Esophagus muscularis mucosa (tissue), 4 donors: ENCODE results near the gene INPP4B. TPM values are rescaled to one million over a fixed set of nuclear protein-coding genes. Genes with fewer than 3 reads are reported as not detected.

ENCODE experiments used
- DNase-seq: peaks from one replicate; pipeline ENCODE4 v3.0.0-alpha.2; 2017; ENCODE audit errors: extremely low spot score
- H3K27ac ChIP-seq, 4 donors: fragments of 200-600 bp; sonication (generic); replicated peaks in 1 of 4; 1 replicate in 3 of 4; 2 replicates in 1 of 4; pipeline ENCODE4 v1.5.1; 2016 to 2019; ENCODE audit warnings: mild to moderate bottlenecking in 1 of 4
- H3K27me3 ChIP-seq, 4 donors: fragments of 200-600 bp; sonication (generic); one replicate each; pipeline versions ENCODE4 v1.5.1 to v1.6.0; 2016 to 2019
- H3K36me3 ChIP-seq, 4 donors: fragments of 200-600 bp; sonication (generic); one replicate each; pipeline ENCODE4 v1.5.1; 2016 to 2019
- H3K4me1 ChIP-seq, 4 donors: fragments of 200-600 bp; sonication (generic); one replicate each; pipeline ENCODE4 v1.5.1; 2016 to 2019
- H3K4me3 ChIP-seq, 4 donors: fragments of 200-600 bp; sonication (generic); 1 replicate in 2 of 4; 2 replicates in 2 of 4; pipeline ENCODE4 v1.5.1; 2016 to 2019; ENCODE audit warnings: mild to moderate bottlenecking in 4 of 4, moderate library complexity in 1 of 4
- H3K9me3 ChIP-seq, 4 donors: fragments of 200-600 bp; sonication (generic); 1 replicate in 3 of 4; 2 replicates in 1 of 4; pipeline ENCODE4 v1.5.1; 2016 to 2019
- EP300 ChIP-seq: sonication (generic); formaldehyde crosslinking; IDR thresholded peaks from one replicate; pipeline ENCODE4 v1.6.1; 2017; ENCODE audit warnings: antibody characterized with exemption
- POLR2A ChIP-seq: fragments of 450-650 bp; IDR thresholded peaks from one replicate; pipeline ENCODE4 v1.6.1; 2017; ENCODE audit warnings: antibody characterized with exemption, moderate library complexity, mild to moderate bottlenecking, low read depth
- POLR2AphosphoS5 ChIP-seq, 2 donors: sonication (generic); formaldehyde crosslinking; IDR thresholded peaks; one replicate each; pipeline ENCODE4 v1.6.1; 2017; ENCODE audit warnings: antibody characterized with exemption in 2 of 2
- WGBS: methylation state at CpG from one replicate; pipeline ENCODE4 v1.1.5; 2018; 5-methylcytosine and 5-hydroxymethylcytosine counted together
- intact Hi-C: fragments of 100-400 bp; cut with DNase I; formaldehyde crosslinking; loops from one replicate; pipeline ENCODE4 v1.15.1; 2023
- total RNA-seq, 4 donors: library from RNA; depleted of rRNA; stranded (reverse); fragments of >200 nt; gene quantifications; one replicate each; pipeline versions ENCODE4 v1.1.0 to v1.2.1, GENCODE V29; 2016
- TF ChIP-seq, protein P1 (sequence below), 3 experiments: fragments of 200-600 bp in 2 of 3; fragments of 450-650 bp in 1 of 3; sonication (generic) in 2 of 3; IDR thresholded peaks; one replicate each; pipeline ENCODE4 v1.5.1; 2017 to 2019; ENCODE audit warnings: antibody characterized with exemption in 3 of 3, mild to moderate bottlenecking in 2 of 3, moderate library complexity in 1 of 3

INPP4B gene
- total RNA-seq, 4 donors from 2014 or later, result 12.7 to 23.4 (median 15.9) TPM

DNA sequence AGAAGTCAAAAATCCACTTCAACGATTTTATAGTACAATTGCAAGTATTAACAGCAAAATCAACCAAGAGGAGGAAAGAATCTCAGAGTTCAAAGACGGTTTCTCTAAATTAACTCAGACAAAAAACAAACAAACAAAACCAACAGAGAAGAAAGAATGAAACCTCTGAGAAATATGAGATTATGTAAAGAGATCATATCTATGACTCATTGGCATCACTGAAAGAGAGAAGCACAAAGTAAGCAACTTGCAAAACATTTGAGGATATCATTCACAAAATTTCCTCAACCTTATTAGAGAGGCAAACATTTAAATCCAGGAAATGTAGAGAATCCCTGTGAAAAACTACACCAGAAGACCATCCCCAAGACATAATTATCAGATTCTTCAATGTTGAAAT, 370.4 kb downstream of the INPP4B start:
- H3K9me3 ChIP-seq, result no peaks in the 10 kb centered on the region
- no peak overlapping the region for H3K27ac ChIP-seq
- 83% methylated on average over 2 of the region's 2 CpGs for WGBS
- H3K4me3 ChIP-seq, result no peak overlapping the region
- no peak for DNase-seq
- peaks cover 0 to 3% (median 0%) of the 10 kb centered on the region in 4 donors for H3K4me1 ChIP-seq
- intact Hi-C loops, result no loop called here
- TF ChIP-seq EP300 (no peak), POLR2A (no peak), POLR2AphosphoS5 (IDR thresholded peaks at IDR 0.05) (no peak)
- TF ChIP-seq, protein P1, sequence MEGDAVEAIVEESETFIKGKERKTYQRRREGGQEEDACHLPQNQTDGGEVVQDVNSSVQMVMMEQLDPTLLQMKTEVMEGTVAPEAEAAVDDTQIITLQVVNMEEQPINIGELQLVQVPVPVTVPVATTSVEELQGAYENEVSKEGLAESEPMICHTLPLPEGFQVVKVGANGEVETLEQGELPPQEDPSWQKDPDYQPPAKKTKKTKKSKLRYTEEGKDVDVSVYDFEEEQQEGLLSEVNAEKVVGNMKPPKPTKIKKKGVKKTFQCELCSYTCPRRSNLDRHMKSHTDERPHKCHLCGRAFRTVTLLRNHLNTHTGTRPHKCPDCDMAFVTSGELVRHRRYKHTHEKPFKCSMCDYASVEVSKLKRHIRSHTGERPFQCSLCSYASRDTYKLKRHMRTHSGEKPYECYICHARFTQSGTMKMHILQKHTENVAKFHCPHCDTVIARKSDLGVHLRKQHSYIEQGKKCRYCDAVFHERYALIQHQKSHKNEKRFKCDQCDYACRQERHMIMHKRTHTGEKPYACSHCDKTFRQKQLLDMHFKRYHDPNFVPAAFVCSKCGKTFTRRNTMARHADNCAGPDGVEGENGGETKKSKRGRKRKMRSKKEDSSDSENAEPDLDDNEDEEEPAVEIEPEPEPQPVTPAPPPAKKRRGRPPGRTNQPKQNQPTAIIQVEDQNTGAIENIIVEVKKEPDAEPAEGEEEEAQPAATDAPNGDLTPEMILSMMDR (IDR thresholded peaks at IDR 0.05), result no peak
- H3K27me3 ChIP-seq, result no peaks in the 10 kb centered on the region
- no peaks in the 10 kb centered on the region for H3K36me3 ChIP-seq

DNA sequence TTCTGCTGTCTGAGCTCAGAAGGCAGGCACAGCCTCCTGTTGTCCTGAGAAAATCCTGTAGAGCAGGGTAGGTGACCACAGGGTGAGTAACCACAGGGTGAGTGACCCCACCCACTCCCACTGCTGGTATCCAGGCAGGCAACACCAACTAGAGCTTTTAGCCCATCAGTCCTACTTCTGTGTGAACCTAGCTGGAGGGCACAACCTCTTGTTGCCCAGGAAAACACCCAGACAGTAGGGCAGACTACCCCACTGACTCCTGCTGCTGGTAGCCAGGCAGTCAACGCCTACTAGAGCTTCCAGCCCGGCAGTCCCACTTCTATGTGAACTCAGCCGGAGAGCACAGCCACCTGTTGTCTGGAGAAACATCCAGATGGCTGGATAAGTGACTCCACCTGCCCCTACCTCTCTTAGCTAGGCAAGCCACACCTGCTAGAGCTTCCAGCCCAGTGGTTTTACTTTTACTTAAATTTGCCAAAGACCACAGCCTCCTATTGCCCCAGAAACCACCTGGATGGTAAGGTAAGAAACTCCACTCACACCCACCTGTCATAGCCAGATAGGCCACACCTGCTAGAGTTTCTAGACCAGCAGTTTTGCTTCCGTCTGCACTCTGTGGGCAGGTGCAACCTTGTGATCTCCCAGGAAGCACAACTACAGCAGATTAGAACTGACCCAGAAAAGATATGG, 371.6 kb downstream of the INPP4B start:
- H3K4me1 ChIP-seq, result peaks cover 0 to 3% (median 0%) of the 10 kb centered on the region in 4 donors
- 100% methylated on average over 4 of the region's 4 CpGs for WGBS
- intact Hi-C loops, result no loop called here
- no peaks in the 10 kb centered on the region for H3K27me3 ChIP-seq
- no peaks in the 10 kb centered on the region for H3K9me3 ChIP-seq
- no peak for DNase-seq
- no peak overlapping the region for H3K4me3 ChIP-seq
- no peaks in the 10 kb centered on the region for H3K36me3 ChIP-seq
- TF ChIP-seq, protein P1 (IDR thresholded peaks at IDR 0.05), result no peak
- TF ChIP-seq POLR2AphosphoS5 (IDR thresholded peaks at IDR 0.05) (no peak), POLR2A (no peak), EP300 (no peak)
- H3K27ac ChIP-seq, result no peak overlapping the region

DNA sequence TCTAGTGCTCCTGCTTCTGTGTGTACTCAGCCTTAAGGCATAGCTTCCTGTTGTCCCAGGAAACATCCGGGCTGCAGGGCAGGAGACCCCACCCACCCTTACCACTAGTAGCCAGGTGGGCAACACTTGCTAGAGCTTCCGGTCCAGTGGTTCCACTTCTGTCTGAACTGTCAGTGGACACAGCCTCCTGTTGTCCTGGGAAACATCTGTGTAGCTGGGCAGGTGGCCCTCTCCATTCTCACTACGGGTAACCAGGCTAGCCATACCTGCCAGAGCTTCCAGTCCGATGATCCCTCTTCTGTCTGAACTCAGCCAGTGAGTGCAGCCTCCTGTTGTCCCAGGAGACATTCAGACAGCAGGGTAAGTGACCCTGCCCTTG, 372.2 kb downstream of the INPP4B start:
- Histone ChIP-seq H3K4me1 (peaks cover 0 to 3% (median 0%) of the 10 kb centered on the region in 4 donors), H3K27ac (no peak overlapping the region)

DNA sequence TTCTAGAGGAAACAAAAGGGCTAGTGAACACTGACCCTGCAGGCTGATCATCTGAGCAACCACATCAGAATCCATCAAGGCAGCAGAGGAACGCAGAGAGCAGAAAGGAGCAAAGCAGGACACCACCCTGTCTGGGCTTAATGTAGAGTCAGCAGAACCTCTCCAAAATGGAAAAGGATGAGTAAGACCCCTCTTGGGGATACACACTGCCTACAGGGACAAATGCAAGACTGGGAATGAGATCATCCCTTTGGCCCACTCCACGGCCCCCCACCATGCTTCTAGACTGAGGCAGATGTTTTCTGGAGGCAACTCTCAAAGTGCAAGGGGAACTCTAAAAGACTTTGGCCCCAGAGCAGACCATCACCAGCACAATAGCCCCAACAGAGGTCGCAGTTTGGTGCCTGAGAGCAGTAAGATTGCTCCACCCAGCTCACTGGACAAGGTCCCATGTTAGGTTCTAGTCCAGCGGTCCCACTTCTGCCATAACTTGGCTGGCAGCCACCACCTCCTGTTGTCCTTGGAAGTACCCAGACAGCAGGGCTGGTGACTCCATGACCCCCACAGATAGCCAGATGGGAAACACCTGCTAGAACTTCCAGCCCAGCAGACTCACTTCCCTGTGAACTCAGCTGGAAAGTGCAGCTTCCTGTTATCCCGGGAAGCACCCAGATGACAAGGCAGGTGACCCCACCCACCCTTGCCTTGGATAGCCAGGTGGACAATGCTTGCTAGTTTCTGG, 372.7 kb downstream of the INPP4B start:
- Histone ChIP-seq H3K36me3 (no peaks in the 10 kb centered on the region), H3K27me3 (no peaks in the 10 kb centered on the region), H3K27ac (no peak overlapping the region), H3K4me1 (peaks cover 0 to 3% (median 0%) of the 10 kb centered on the region in 4 donors), H3K9me3 (no peaks in the 10 kb centered on the region), H3K4me3 (no peak overlapping the region)
- intact Hi-C loops, result no loop called here
- TF ChIP-seq POLR2A, result no peak
- no peak for TF ChIP-seq EP300
- TF ChIP-seq POLR2AphosphoS5 (IDR thresholded peaks at IDR 0.05), result no peak
- TF ChIP-seq, protein P1 (IDR thresholded peaks at IDR 0.05), result no peak
- no peak for DNase-seq
- WGBS, result 95% methylated on average over 5 of the region's 5 CpGs

More for the DNA sequence above, 372.2 kb downstream of the INPP4B start:
- Histone ChIP-seq H3K36me3 (no peaks in the 10 kb centered on the region), H3K27me3 (no peaks in the 10 kb centered on the region), H3K9me3 (no peaks in the 10 kb centered on the region), H3K4me3 (no peak overlapping the region)
- no peak for DNase-seq
- intact Hi-C loops, result no loop called here
- WGBS, result 87% methylated on average over 3 of the region's 4 CpGs
- no peak for TF ChIP-seq POLR2AphosphoS5 (IDR thresholded peaks at IDR 0.05)
- TF ChIP-seq, protein P1 (IDR thresholded peaks at IDR 0.05), result no peak
- no peak for TF ChIP-seq POLR2A
- TF ChIP-seq EP300, result no peak
